ENCODE measurements around the gene GSG1L.

GSG1L gene

GRCh38 chr16:27767971-27768591, 295.4 kb downstream of the GSG1L start:
- no peak for DNase-seq

DNA sequence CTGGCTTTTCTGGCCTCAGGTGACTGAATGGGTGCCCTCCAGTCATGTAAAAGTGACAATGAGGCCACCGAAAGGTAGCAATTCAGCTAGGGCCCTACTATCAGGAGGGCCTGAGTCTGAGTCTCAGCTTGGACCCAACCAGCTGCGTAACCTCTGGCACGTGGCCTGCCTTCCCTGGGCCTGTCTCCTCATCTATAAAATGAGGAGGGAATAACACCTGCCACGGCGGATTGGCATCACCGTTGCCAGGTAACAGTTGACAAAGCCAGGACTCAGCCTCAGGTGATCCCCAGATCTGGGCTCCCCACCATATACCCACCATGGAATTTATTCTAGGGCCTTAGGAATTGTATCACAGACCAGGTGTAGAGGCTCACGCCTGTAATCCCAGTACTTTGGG, 296.4 kb downstream of the GSG1L start:
- DNase-seq, result no peak

- no peak for DNase-seq
Measured at GRCh38 chr16:27766236-27766925, 297.1 kb downstream of the GSG1L start.

- DNase-seq, result no peak
Measured at GRCh38 chr16:27764869-27765675, 298.4 kb downstream of the GSG1L start.

DNA sequence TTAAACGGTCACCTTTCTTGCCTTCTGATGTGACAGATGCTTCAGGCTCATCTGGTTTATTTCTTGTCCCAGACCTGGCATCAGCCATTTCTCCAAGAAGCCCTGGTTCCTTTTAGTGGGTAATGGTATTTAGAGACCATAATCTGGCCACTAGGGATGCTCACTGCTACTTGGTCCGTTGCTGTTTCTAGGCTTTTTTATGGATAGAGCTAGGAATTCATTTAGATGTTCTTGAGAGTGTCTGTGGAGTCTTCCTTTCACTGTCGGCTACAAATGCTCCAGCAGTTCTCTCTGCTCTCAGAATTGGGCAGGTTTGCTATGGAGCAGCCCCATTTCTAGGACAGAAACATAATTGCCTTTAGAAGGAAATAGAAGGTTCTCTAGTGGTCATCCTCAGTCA, 299.1 kb downstream of the GSG1L start:
- DNase-seq, result no peak

- DNase-seq, result no peak
Measured at GRCh38 chr16:27762441-27762840, 301.1 kb downstream of the GSG1L start.

DNA sequence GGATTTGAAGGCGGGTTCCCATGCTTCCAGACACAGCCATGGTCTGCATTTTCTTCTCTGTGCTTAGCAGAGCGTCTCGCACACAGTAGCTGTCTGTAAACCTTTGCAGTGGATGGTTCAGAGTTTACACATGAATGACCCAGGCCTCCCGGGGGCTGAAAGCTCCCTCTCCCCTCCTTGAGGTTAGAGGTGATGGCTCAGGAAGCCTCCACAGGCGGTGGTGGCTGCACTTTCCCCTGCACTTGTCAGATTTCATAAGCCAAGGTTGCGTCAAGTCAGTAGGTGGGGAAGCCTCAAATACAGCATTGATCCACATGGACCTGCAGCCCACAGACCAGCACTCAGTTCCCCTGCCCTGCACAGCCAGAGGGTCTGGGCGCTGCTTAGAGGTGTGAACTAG, 301.7 kb downstream of the GSG1L start:
- DNase-seq, result no peak

DNA sequence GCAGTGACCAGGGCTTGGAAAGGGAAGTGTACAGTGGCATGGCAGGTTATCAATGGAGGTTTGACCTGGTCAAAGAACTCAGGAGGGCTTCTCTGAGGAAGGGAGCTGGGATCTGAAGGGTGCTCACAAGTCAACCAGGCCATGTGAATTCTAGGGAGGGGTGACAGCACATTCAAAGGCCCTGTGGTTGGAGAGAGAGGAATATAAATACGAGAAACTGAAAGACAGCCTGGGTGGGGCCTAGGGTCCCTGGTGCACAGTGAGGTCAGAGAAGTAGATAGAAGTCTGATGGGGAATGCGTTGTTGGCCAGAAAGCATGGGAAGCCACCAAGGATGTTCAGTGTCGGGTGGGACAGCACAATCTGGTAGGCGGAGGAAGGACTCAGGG, 302.7 kb downstream of the GSG1L start:
- DNase-seq, result no peak

GRCh38 chr16:27759967-27760788, 303.3 kb downstream of the GSG1L start:
- DNase-seq, result no peak

- no peak for DNase-seq
Measured at GRCh38 chr16:27759301-27759871, 304.1 kb downstream of the GSG1L start.

DNA sequence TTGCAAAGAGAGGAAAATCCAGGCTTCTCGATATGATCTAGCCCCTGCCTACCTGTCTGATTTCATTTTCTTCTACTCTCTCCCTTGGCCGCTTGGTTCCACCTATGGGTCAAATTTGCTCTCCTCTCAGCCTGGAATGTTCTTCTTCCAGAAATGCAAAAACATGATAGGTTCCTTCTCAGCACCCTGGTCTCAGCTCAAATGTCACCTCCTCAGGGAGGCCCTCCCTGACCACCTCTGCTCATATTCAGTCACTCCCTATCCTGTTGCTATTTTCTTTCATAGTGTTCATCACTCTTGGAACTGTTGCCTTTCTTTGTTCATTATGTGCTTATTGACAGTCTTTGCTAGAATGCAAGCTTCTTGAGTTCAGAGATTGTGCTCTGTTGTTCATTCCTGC, 305.0 kb downstream of the GSG1L start:
- DNase-seq, result no peak

GRCh38 chr16:27756206-27756970, 307.1 kb downstream of the GSG1L start:
- DNase-seq, result no peak

DNA sequence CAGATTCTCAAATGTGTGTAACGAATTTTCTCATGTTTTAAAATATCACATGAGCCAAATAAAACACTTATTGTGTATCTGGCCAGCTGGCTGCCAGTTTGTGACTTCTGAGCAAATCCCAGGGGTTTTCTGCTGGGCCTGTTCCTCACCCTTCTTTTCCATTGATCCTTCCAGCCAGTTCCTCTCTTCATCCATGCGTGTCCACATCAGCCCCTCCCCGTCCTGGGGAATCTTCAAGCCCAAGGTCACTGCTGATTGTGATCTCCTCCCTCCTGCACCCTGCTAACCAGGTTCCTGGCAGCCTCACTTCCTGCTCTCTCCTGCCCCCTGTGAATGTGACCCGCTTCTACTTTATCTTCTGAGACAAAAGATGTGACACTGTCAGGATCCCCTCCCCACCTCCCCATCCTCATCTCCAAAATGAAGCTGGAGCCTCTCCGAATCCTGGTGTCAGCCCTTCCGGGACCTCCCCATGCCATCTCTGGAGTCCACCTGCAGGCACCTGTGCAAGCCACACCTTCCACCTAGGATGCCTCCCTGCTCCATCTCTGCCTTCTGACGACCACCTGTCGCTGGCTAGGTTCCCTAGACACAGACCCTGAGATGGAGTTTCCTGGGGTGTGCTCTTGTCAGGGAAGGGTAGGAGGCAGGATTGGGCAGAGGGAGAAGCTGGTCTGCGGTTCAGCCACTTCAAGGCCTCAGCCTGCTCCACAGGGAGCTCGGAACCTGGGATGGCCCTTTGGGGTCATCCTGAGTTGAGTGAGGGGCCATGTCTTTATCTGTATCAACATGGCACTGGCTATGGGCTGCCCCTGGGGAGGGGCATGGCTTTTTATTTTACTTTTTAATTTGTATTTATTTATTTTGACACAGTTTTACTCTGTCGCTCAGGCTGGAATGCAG, 308.5 kb downstream of the GSG1L start:
- DNase-seq, result no peak

GRCh38 chr16:27753563-27753962, 310.0 kb downstream of the GSG1L start:
- DNase-seq, result no peak

DNA sequence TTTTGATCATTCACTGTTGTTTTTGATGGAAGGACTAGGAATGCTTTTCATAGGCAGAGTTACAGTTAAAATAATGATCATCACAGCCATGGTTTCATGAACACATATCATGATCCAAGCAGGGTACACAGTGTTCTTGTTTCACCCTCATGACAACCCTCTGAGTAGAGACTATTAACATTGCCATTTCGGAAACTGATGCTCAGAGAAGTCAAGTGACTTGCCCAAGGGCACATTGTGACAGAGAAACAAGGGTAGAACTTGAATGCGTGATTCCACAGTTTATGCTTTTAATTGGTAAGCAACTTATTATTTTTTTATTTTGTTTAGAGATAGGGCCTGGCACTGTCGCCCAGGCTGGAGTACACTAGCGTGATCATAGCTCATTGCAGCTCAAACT, 311.3 kb downstream of the GSG1L start:
- no peak for DNase-seq

- DNase-seq, result no peak
Measured at GRCh38 chr16:27751676-27752075, 311.8 kb downstream of the GSG1L start.

DNA sequence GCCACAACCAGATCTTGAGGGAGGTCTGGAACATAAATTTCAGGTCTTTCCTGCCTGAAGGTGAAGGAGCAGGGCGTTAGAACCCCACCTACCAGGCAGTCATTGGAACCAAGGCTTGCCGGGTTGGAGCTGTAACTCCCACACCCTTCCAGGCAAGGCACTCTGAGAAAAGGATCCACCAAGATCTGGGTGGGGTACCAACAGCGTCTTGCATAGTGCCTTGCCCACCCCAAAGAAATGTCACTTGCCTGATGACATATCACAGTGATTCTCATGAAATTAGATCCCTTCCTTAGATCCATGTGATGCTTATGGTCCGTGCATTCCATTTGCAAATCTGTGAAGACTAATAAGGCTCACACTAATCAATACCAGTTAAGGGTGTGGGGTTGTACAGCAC, 312.3 kb downstream of the GSG1L start:
- DNase-seq, result no peak

DNA sequence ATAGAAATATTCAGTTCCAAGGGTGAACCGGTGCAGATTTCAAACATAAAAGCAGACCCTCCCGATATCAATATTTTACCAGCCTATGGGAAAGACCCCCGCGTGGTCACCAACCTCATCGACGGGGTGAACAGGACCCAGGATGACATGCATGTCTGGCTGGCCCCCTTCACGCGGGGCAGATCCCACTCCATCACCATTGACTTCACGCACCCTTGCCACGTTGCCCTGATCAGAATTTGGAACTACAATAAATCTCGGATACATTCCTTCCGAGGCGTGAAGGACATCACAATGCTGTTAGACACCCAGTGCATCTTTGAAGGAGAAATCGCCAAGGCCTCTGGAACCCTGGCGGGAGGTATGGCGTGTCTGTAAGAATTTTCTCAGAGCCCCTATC, 313.6 kb downstream of the GSG1L start:
- DNase-seq, result no peak

- DNase-seq, result no peak
Measured at GRCh38 chr16:27749547-27749875, 314.0 kb downstream of the GSG1L start.

GRCh38 chr16:27748868-27749546, 314.5 kb downstream of the GSG1L start:
- no peak for DNase-seq

DNA sequence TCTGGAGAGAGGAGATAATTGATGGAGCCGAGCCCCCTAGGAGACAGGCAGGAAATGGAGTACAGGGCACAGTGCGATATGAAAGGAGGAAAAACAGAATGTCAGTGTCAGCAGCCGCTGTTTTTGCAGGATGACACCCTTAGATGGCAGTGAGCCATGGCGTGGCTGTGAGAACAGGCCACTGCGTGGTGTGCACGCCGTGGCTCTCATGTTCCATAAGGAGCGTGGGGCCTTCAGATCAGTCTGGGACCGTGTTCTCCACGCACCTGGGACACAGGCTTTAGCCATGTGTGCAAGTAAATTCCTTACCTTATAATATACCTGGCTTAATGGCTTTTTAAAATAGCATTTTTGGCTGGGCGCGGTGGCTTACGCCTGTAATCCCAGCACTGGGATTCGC, 315.6 kb downstream of the GSG1L start:
- DNase-seq, result no peak

Data from NCI-H1048 (cell line).